Heart left ventricle (tissue), 13 donors: ENCODE data around the gene SPACA1.

Experiments used
- POLR2A ChIP-seq, 2 donors: fragments of 450-650 bp; IDR thresholded peaks; one replicate each; pipeline ENCODE4 v1.6.1; 2017; ENCODE audit warnings: antibody characterized with exemption in 2 of 2, mild to moderate bottlenecking in 2 of 2, moderate library complexity in 2 of 2
- TF ChIP-seq, protein P1 (sequence below), 12 donors: fragments of 200-600 bp; sonication (generic) in 4 of 12; IDR thresholded peaks; one replicate each; pipeline versions ENCODE4 v1.5.0 to v1.8.0; 2018 to 2022; ENCODE audit warnings: antibody characterized with exemption in 12 of 12, mild to moderate bottlenecking in 5 of 12
- donor health status: ischemic (EF 13 %, LVEDD 7.1; RV severe dilation, severe dysfunction).
- donor health status: DM: no; HTN: yes; CAD: no.
- donor health status: DM: no; HTN: no; CAD: no.
- donor health status: ischemic (EF 25% LVEDD 6.9; RV normal size, moderate dysfunction).
- donor health status: ischemic (EF 25% LVEDD 5.7; RV mildly dilated, moderate dysfunction).
- donor health status: ischemic (EF 35%, LVEDD 5.7; RV mildly dilated, moderate dysfunction).
- donor health status: nonischemic (EF 11% LVEDD 7.7; RV severe dilation, severe dysfunction).
- donor health status: DM: yes; HTN: yes; CAD: no.
- donor health status: PGD.
- donor health status: ischemic (EF 29% LVEDD 5.4; RV normal size, mild dysfunction).
- donor health status: nonischemic (EF 23%, LVEDD 6.1; RV moderate dilation, normal function).

DNA sequence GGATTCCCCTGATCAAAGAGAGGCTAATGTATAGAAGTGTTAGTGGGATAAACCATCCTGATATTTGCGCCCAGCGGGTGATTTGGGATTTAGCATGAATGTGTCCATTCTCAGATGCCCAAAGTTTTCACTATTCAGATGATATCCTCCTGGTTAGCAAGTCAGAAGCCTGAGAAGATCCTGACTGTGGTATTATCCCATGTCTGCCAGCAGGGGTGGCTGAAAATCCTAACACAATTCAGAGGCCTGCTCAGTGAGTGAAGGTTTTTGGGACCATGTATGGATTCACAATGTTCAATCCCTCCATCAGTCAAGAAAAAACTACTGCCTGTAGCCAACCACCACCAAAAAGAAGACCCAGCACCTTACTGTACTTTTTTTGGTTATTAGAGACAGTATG, 34.1 kb upstream of the SPACA1 start:
- TF ChIP-seq, protein P1, sequence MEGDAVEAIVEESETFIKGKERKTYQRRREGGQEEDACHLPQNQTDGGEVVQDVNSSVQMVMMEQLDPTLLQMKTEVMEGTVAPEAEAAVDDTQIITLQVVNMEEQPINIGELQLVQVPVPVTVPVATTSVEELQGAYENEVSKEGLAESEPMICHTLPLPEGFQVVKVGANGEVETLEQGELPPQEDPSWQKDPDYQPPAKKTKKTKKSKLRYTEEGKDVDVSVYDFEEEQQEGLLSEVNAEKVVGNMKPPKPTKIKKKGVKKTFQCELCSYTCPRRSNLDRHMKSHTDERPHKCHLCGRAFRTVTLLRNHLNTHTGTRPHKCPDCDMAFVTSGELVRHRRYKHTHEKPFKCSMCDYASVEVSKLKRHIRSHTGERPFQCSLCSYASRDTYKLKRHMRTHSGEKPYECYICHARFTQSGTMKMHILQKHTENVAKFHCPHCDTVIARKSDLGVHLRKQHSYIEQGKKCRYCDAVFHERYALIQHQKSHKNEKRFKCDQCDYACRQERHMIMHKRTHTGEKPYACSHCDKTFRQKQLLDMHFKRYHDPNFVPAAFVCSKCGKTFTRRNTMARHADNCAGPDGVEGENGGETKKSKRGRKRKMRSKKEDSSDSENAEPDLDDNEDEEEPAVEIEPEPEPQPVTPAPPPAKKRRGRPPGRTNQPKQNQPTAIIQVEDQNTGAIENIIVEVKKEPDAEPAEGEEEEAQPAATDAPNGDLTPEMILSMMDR (IDR thresholded peaks at IDR 0.05), result no peak
- no peak for TF ChIP-seq POLR2A (IDR thresholded peaks at IDR 0.05)
